ENCODE measurements around the gene TSPO.

GRCh38 chr22:43129426-43130425, 21.6 kb upstream of the TSPO start:
- TF ChIP-seq CTCF (IDR thresholded peaks at IDR 0.05) (no peak), POLR2A (IDR thresholded peaks at IDR 0.05) (no peak)
